ENCODE data around the gene GALNT12. TPM values are rescaled to one million over a fixed set of nuclear protein-coding genes. Genes with fewer than 3 reads are reported as not detected.

Gene GALNT12
- total RNA-seq, 1 donor from 2014 or later = 1.7 TPM

GRCh38 chr9:98864281-98865174, 57.1 kb downstream of the GALNT12 start:
- Histone ChIP-seq H3K4me1 (ENCODE audit: insufficient read depth, low read length) (peaks cover 19% of the 10 kb centered on the region), H3K27ac (ENCODE audit: low read depth, low read length) (no peak overlapping the region), H2AFZ (ENCODE audit: low read depth, low read length) (no peak overlapping the region), H3K4me3 (ENCODE audit: insufficient read depth, low read depth, low read length) (no peak overlapping the region), H3K4me2 (ENCODE audit: low read length) (no peak overlapping the region), H3K27me3 (ENCODE audit: insufficient read depth, low read length) (peaks cover 8% of the 10 kb centered on the region), H3K79me2 (ENCODE audit: insufficient read depth, low read length) (no peaks in the 10 kb centered on the region), H3K9ac (ENCODE audit: low read length) (no peak overlapping the region), H3K36me3 (ENCODE audit: insufficient read depth, low read length) (no peaks in the 10 kb centered on the region), H3K9me3 (ENCODE audit: insufficient read depth, low read depth, low read length) (no peaks in the 10 kb centered on the region), H4K20me1 (ENCODE audit: insufficient read depth, low read length) (no peaks in the 10 kb centered on the region)
- peaks cover 15% of the 10 kb centered on the region for H3K27me3 Mint-ChIP-seq (ENCODE audit: low read depth, unreplicated experiment)
- FAIRE-seq (no peak), DNase-seq (ENCODE audit: low read depth) (no peak)
- TF ChIP-seq EZH2 (IDR thresholded peaks at IDR 0.05; ENCODE audit: insufficient read depth, low read length) = no peak
- TF ChIP-seq CTCF (IDR thresholded peaks at IDR 0.05; ENCODE audit: insufficient read depth, low read depth, low read length) = no peak
- H3K4me1 Mint-ChIP-seq (ENCODE audit: low read depth, unreplicated experiment) = peaks cover 16% of the 10 kb centered on the region
- no peak overlapping the region for H3K4me3 Mint-ChIP-seq (ENCODE audit: unreplicated experiment)
- H3K27ac Mint-ChIP-seq (ENCODE audit: unreplicated experiment) = no peak overlapping the region
- H3K9me3 Mint-ChIP-seq (ENCODE audit: unreplicated experiment) = peaks cover 12% of the 10 kb centered on the region
- H3K36me3 Mint-ChIP-seq (ENCODE audit: low read depth, unreplicated experiment) = peaks cover 5% of the 10 kb centered on the region

GRCh38 chr9:98865284-98865875, 57.9 kb downstream of the GALNT12 start:
- Histone ChIP-seq H4K20me1 (ENCODE audit: insufficient read depth, low read length) (no peaks in the 10 kb centered on the region), H3K4me1 (ENCODE audit: insufficient read depth, low read length) (peaks cover 19% of the 10 kb centered on the region), H2AFZ (ENCODE audit: low read depth, low read length) (no peak overlapping the region), H3K4me2 (ENCODE audit: low read length) (no peak overlapping the region), H3K79me2 (ENCODE audit: insufficient read depth, low read length) (no peaks in the 10 kb centered on the region), H3K36me3 (ENCODE audit: insufficient read depth, low read length) (no peaks in the 10 kb centered on the region), H3K4me3 (ENCODE audit: insufficient read depth, low read depth, low read length) (no peak overlapping the region), H3K27ac (ENCODE audit: low read depth, low read length) (no peak overlapping the region), H3K9me3 (ENCODE audit: insufficient read depth, low read depth, low read length) (no peaks in the 10 kb centered on the region), H3K9ac (ENCODE audit: low read length) (no peak overlapping the region), H3K27me3 (ENCODE audit: insufficient read depth, low read length) (peaks cover 8% of the 10 kb centered on the region)
- Mint-ChIP-seq H3K27me3 (ENCODE audit: low read depth, unreplicated experiment) (peaks cover 15% of the 10 kb centered on the region), H3K36me3 (ENCODE audit: low read depth, unreplicated experiment) (peaks cover 5% of the 10 kb centered on the region), H3K4me3 (ENCODE audit: unreplicated experiment) (no peak overlapping the region), H3K9me3 (ENCODE audit: unreplicated experiment) (peaks cover 12% of the 10 kb centered on the region), H3K4me1 (ENCODE audit: low read depth, unreplicated experiment) (peaks cover 16% of the 10 kb centered on the region), H3K27ac (ENCODE audit: unreplicated experiment) (no peak overlapping the region)
- no peak for DNase-seq (ENCODE audit: low read depth)
- FAIRE-seq = no peak
- TF ChIP-seq CTCF (IDR thresholded peaks at IDR 0.05; ENCODE audit: insufficient read depth, low read depth, low read length) (no peak), EZH2 (IDR thresholded peaks at IDR 0.05; ENCODE audit: insufficient read depth, low read length) (no peak)
